ENCODE results near the gene PCLO. TPM values are rescaled to one million over a fixed set of nuclear protein-coding genes. Genes with fewer than 3 reads are reported as not detected.
"Not testable (repeated sequence)": the region's sequence is repeated elsewhere in the genome, so short reads cannot be mapped to it uniquely, and the experiment has no call there.

PCLO gene
- total RNA-seq, 1 donor from 2014 or later = 0.52 TPM

DNA sequence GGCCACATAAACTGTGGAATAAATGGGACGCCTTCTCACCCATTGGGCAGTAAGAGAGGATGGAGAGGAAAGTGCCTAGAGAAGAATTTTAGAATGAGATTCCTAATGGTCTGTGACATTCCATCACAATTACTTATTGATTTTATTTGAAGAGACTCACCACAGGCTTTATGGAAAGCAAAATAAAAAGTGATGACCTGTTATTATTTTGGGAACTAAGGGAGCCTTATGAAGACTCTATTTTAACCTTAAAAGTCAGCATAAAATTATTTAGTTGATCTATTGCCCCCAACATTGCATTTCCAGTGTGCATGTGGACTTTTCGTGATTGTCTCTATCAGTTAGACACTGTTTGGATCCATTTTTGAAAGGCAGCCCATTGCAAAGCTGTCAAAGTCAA lies 107.5 kb downstream of the PCLO start:
- Histone ChIP-seq H3K9me3 (ENCODE audit: control insufficient read depth in 3 of 3, low read length in 3 of 3) (no peaks in the 10 kb centered on the region), H3K27ac (ENCODE audit: low read depth, low read length) (no peak overlapping the region), H3K27me3 (ENCODE audit: control insufficient read depth in 3 of 3, insufficient read depth in 3 of 3, low read length in 3 of 3) (no peaks in the 10 kb centered on the region), H3K4me1 (ENCODE audit: control insufficient read depth in 3 of 3, insufficient read depth in 3 of 3, low read length in 3 of 3) (no peaks in the 10 kb centered on the region), H3K9ac (ENCODE audit: low read depth in 1 of 3, low read length in 3 of 3) (no peak overlapping the region), H3K4me3 (ENCODE audit: low read length in 3 of 3) (no peak overlapping the region), H3K36me3 (ENCODE audit: control insufficient read depth in 3 of 3, insufficient read depth in 3 of 3, low read length in 3 of 3) (no peaks in the 10 kb centered on the region)

DNA sequence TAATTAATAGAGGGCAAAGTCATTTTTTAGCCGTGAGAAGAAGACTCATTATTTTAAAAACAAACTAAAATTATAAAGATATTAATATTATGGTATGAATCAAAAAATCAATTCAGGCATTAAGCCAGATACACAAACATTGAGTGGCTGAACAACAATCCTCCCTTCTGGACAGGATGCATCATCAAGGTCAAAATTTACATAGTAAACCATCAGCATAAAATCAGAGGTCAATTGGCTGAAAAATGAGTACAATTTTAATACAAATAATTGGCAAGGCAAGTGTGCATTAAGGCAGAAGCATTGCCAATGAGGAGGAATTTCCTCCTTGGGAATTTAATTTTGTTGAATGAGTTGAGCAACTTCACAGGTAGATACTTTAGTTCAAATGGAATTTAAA lies 108.2 kb downstream of the PCLO start:
- Histone ChIP-seq H3K4me1 (ENCODE audit: control insufficient read depth in 3 of 3, insufficient read depth in 3 of 3, low read length in 3 of 3) (no peaks in the 10 kb centered on the region), H3K27ac (ENCODE audit: low read depth, low read length) (no peak overlapping the region), H3K36me3 (ENCODE audit: control insufficient read depth in 3 of 3, insufficient read depth in 3 of 3, low read length in 3 of 3) (no peaks in the 10 kb centered on the region), H3K27me3 (ENCODE audit: control insufficient read depth in 3 of 3, insufficient read depth in 3 of 3, low read length in 3 of 3) (no peaks in the 10 kb centered on the region), H3K9me3 (ENCODE audit: control insufficient read depth in 3 of 3, low read length in 3 of 3) (no peaks in the 10 kb centered on the region), H3K9ac (ENCODE audit: low read depth in 1 of 3, low read length in 3 of 3) (no peak overlapping the region), H3K4me3 (ENCODE audit: low read length in 3 of 3) (no peak overlapping the region)

DNA sequence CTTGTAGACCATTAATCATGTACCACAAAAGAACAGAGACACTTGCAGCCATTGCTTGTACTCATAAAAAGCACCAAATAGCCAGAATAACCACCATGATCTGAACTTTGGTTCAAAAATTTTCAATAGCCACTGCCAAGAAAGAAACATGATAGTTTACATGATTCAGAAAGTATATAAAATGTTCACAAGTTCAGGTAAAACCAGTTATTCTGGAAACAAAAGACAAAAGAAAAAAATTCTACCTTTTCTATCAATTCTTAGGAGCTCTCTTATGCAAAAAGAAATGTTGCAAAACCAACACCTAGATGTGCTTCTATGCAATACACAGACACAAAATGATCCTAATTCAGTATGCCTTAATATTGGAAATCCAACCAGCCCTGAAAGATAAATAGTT lies 108.7 kb downstream of the PCLO start:
- H3K4me3 ChIP-seq (ENCODE audit: low read length in 3 of 3) = no peak overlapping the region
- H3K27ac ChIP-seq (ENCODE audit: low read depth, low read length) = no peak overlapping the region
- H3K27me3 ChIP-seq (ENCODE audit: control insufficient read depth in 3 of 3, insufficient read depth in 3 of 3, low read length in 3 of 3) = no peaks in the 10 kb centered on the region
- H3K36me3 ChIP-seq (ENCODE audit: control insufficient read depth in 3 of 3, insufficient read depth in 3 of 3, low read length in 3 of 3) = no peaks in the 10 kb centered on the region
- no peaks in the 10 kb centered on the region for H3K9me3 ChIP-seq (ENCODE audit: control insufficient read depth in 3 of 3, low read length in 3 of 3)
- H3K9ac ChIP-seq (ENCODE audit: low read depth in 1 of 3, low read length in 3 of 3) = no peak overlapping the region
- no peaks in the 10 kb centered on the region for H3K4me1 ChIP-seq (ENCODE audit: control insufficient read depth in 3 of 3, insufficient read depth in 3 of 3, low read length in 3 of 3)

DNA sequence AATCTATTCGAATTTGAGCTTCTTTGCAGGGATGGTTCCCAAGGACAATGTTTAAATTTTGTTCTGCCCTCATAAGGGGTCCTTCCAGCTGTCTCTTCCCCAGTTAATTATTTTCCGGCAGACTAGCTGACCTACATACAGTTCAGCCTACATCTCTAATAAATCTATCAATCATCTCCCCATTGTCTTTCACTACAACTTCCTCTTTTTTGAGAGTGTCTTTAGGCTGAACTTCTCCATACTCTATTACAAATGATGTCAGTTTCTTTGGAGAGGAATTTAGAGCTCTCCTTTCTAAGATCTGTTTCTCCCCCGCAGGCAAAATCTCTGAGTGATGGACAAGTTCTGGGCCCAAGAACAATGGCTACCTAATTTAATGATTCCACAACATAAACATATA lies 122.2 kb downstream of the PCLO start:
- H3K36me3 ChIP-seq (ENCODE audit: control insufficient read depth in 3 of 3, insufficient read depth in 3 of 3, low read length in 3 of 3) = no peaks in the 10 kb centered on the region
- no peak overlapping the region for H3K4me3 ChIP-seq (ENCODE audit: low read length in 3 of 3)

DNA sequence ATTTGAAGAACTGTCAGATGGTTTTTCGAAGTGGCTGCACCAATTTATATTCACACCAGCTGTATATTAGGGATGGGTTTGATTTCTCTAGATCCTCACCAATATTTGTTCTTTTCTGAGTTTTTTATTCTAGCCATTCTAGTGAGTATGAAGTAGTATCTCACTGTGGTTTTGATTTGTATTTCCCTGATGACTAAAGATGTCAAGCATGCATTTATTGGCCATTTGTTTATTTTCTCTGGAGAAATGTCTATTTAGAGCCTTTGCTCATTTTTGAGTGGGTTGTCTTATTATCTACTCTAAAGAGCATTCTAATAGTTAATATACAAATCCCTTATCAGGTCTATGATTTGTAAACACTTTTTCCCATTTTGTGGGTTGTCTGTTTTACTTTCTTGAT lies 123.9 kb downstream of the PCLO start:
- H3K27ac ChIP-seq (ENCODE audit: low read depth, low read length) = no peak overlapping the region
- no peaks in the 10 kb centered on the region for H3K36me3 ChIP-seq (ENCODE audit: control insufficient read depth in 3 of 3, insufficient read depth in 3 of 3, low read length in 3 of 3)
- H3K4me1 ChIP-seq (ENCODE audit: control insufficient read depth in 3 of 3, insufficient read depth in 3 of 3, low read length in 3 of 3) = no peaks in the 10 kb centered on the region
- H3K4me3 ChIP-seq (ENCODE audit: low read length in 3 of 3) = no peak overlapping the region
- H3K9ac ChIP-seq (ENCODE audit: low read depth in 1 of 3, low read length in 3 of 3) = no peak overlapping the region
- H3K27me3 ChIP-seq (ENCODE audit: control insufficient read depth in 3 of 3, insufficient read depth in 3 of 3, low read length in 3 of 3) = no peaks in the 10 kb centered on the region
- H3K9me3 ChIP-seq (ENCODE audit: control insufficient read depth in 3 of 3, low read length in 3 of 3) = no peaks in the 10 kb centered on the region

More for the DNA sequence above, 122.2 kb downstream of the PCLO start:
- no peaks in the 10 kb centered on the region for H3K4me1 ChIP-seq (ENCODE audit: control insufficient read depth in 3 of 3, insufficient read depth in 3 of 3, low read length in 3 of 3)
- no peak overlapping the region for H3K9ac ChIP-seq (ENCODE audit: low read depth in 1 of 3, low read length in 3 of 3)
- no peak overlapping the region for H3K27ac ChIP-seq (ENCODE audit: low read depth, low read length)
- H3K9me3 ChIP-seq (ENCODE audit: control insufficient read depth in 3 of 3, low read length in 3 of 3) = no peaks in the 10 kb centered on the region
- no peaks in the 10 kb centered on the region for H3K27me3 ChIP-seq (ENCODE audit: control insufficient read depth in 3 of 3, insufficient read depth in 3 of 3, low read length in 3 of 3)

DNA sequence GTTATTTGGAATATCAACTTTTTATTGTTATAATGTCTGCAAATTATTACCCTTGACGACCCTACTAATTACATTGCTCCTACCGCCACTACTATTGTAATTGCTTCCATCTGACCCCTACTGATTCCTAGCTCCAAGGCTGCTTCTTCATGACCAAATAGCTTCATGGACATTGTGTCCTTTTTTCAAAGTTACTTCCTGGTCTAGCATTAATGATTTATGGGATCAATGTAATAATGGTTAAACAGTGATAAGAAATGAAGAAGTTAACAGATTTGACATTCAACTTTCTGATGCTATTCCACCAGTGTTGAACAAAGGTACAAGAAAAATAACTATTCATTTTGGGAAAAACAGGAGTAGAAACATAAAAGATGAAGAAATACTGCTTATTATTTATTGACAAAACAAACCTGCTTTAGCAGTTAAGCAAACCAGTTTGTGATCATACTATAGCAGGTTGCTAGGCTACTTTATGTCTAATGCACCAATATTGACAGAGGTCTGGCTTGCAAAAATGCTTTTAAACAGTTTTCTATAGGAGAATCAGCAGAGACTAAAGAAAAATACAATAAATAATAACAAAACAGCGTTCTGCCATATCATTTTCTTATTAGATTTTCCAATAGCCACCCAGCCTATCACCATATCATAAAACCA lies 125.8 kb downstream of the PCLO start:
- Histone ChIP-seq H3K27me3 (ENCODE audit: control insufficient read depth in 3 of 3, insufficient read depth in 3 of 3, low read length in 3 of 3) (no peaks in the 10 kb centered on the region), H3K4me1 (ENCODE audit: control insufficient read depth in 3 of 3, insufficient read depth in 3 of 3, low read length in 3 of 3) (no peaks in the 10 kb centered on the region), H3K9ac (ENCODE audit: low read depth in 1 of 3, low read length in 3 of 3) (no peak overlapping the region), H3K9me3 (ENCODE audit: control insufficient read depth in 3 of 3, low read length in 3 of 3) (no peaks in the 10 kb centered on the region), H3K27ac (ENCODE audit: low read depth, low read length) (no peak overlapping the region), H3K4me3 (ENCODE audit: low read length in 3 of 3) (no peak overlapping the region), H3K36me3 (ENCODE audit: control insufficient read depth in 3 of 3, insufficient read depth in 3 of 3, low read length in 3 of 3) (no peaks in the 10 kb centered on the region)

DNA sequence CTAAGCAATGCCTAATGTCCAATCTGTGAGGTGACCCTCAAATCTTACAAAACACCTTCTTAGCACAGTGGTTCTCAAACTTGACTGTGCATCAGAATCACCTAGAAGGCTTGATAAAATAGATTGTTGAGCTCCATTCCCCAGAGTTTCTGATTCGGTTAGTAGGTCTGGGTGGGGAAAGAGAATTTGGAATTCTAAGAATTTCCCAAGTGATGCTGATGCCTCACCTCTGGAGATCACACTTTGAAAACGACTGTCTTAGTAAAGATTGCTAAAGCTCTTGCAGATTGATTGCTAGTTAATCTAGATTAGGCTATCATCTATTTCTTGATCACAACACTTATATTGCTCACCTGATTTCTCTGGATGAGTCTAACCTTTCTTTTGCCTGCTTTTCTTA lies 126.6 kb downstream of the PCLO start:
- no peaks in the 10 kb centered on the region for H3K36me3 ChIP-seq (ENCODE audit: control insufficient read depth in 3 of 3, insufficient read depth in 3 of 3, low read length in 3 of 3)
- no peaks in the 10 kb centered on the region for H3K4me1 ChIP-seq (ENCODE audit: control insufficient read depth in 3 of 3, insufficient read depth in 3 of 3, low read length in 3 of 3)
- no peaks in the 10 kb centered on the region for H3K27me3 ChIP-seq (ENCODE audit: control insufficient read depth in 3 of 3, insufficient read depth in 3 of 3, low read length in 3 of 3)
- H3K27ac ChIP-seq (ENCODE audit: low read depth, low read length) = no peak overlapping the region
- no peak overlapping the region for H3K9ac ChIP-seq (ENCODE audit: low read depth in 1 of 3, low read length in 3 of 3)
- H3K9me3 ChIP-seq (ENCODE audit: control insufficient read depth in 3 of 3, low read length in 3 of 3) = no peaks in the 10 kb centered on the region
- no peak overlapping the region for H3K4me3 ChIP-seq (ENCODE audit: low read length in 3 of 3)

DNA sequence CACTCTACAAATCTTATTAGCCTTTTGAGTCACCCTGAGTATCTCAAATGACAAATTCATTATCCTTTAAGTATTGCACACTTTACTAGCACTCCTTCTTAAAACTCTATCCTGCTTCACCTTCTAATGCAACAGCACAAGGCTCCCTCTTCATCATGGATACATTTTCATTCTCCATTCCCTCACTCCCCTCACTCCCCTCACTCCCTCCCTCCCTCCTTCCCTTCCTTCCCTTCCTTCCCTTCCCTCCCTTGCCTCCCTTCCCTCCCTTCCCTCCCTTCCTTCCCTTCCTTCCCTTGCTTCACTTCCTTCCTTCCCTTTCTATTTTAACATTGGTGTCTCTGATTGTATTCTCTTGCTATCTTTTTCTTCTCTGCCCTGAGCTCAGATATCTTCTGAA lies 130.5 kb downstream of the PCLO start:
- no peaks in the 10 kb centered on the region for H3K36me3 ChIP-seq (ENCODE audit: control insufficient read depth in 3 of 3, insufficient read depth in 3 of 3, low read length in 3 of 3)

DNA sequence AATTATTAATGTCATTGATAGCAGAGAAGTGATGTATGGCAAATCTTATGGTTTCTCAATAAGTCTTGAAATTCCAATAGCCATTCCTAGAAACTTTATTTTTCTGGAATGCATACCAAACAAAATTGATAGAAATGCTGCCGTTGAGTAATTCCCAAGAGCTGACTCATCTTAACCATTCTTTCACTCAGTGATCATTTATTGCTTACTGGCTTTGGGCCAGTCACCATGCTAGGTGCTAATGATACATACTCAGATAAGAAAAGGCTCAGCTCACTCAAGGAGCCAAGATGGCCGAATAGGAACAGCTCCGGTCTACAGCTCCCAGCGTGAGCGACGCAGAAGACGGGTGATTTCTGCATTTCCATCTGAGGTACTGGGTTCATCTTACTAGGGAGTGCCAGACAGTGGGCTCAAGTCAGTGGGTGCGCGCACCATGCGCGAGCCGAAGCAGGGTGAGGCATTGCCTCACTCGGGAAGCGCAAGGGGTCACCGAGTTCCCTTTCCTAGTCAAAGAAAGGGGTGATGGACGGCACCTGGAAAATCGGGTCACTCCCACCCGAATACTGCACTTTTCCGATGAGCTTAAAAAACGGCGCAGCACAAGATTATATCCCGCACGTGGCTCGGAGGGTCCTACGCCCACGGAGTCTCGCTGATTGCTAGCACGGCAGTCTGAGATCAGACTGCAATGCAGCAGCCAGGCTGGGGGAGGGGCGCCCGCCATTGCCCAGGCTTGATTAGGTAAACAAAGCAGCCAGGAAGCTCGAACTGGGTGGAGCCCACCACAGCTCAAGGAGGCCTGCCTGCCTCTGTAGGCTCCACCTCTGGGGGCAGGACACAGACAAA lies 138.6 kb downstream of the PCLO start:
- H3K4me1 ChIP-seq (ENCODE audit: control insufficient read depth in 3 of 3, insufficient read depth in 3 of 3, low read length in 3 of 3); H3K9ac ChIP-seq (ENCODE audit: low read depth in 1 of 3, low read length in 3 of 3); H3K36me3 ChIP-seq (ENCODE audit: control insufficient read depth in 3 of 3, insufficient read depth in 3 of 3, low read length in 3 of 3); H3K9me3 ChIP-seq (ENCODE audit: control insufficient read depth in 3 of 3, low read length in 3 of 3); H3K4me3 ChIP-seq (ENCODE audit: low read length in 3 of 3); H3K27me3 ChIP-seq (ENCODE audit: control insufficient read depth in 3 of 3, insufficient read depth in 3 of 3, low read length in 3 of 3); H3K27ac ChIP-seq (ENCODE audit: low read depth, low read length): not testable (repeated sequence)

More for the DNA sequence above, 130.5 kb downstream of the PCLO start:
- H3K4me3 ChIP-seq (ENCODE audit: low read length in 3 of 3) = no peak overlapping the region
- H3K4me1 ChIP-seq (ENCODE audit: control insufficient read depth in 3 of 3, insufficient read depth in 3 of 3, low read length in 3 of 3) = no peaks in the 10 kb centered on the region
- no peak overlapping the region for H3K9ac ChIP-seq (ENCODE audit: low read depth in 1 of 3, low read length in 3 of 3)
- no peaks in the 10 kb centered on the region for H3K9me3 ChIP-seq (ENCODE audit: control insufficient read depth in 3 of 3, low read length in 3 of 3)
- H3K27ac ChIP-seq (ENCODE audit: low read depth, low read length) = no peak overlapping the region
- no peaks in the 10 kb centered on the region for H3K27me3 ChIP-seq (ENCODE audit: control insufficient read depth in 3 of 3, insufficient read depth in 3 of 3, low read length in 3 of 3)

DNA sequence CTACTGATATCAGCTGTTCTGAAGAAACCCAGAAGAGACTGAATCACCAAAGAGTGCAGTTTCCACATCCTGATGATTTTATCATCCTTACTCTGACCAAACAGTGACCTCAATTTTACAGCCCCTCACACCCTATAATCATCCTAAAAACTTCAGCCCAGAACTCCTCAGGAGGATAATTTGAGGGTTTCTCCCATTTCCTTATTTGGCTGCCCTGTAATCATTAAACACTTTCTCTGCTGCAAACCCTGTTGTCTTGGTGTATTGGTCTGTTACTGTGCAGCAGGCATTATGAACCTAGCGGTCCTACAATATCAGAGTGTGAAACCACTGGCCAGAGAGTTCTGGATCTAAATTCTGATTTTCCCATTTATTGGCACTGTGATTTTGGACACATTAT lies 141.7 kb downstream of the PCLO start:
- Histone ChIP-seq H3K4me3 (ENCODE audit: low read length in 3 of 3) (no peak overlapping the region), H3K36me3 (ENCODE audit: control insufficient read depth in 3 of 3, insufficient read depth in 3 of 3, low read length in 3 of 3) (no peaks in the 10 kb centered on the region), H3K4me1 (ENCODE audit: control insufficient read depth in 3 of 3, insufficient read depth in 3 of 3, low read length in 3 of 3) (no peaks in the 10 kb centered on the region), H3K9me3 (ENCODE audit: control insufficient read depth in 3 of 3, low read length in 3 of 3) (peaks cover 0 to 4% (median 0%) of the 10 kb centered on the region in 3 donors), H3K27ac (ENCODE audit: low read depth, low read length) (no peak overlapping the region), H3K9ac (ENCODE audit: low read depth in 1 of 3, low read length in 3 of 3) (no peak overlapping the region), H3K27me3 (ENCODE audit: control insufficient read depth in 3 of 3, insufficient read depth in 3 of 3, low read length in 3 of 3) (no peaks in the 10 kb centered on the region)

Measured in skeletal muscle tissue (tissue), 4 donors.